DND-41 (cell line): ENCODE measurements around the gene FAM228B.

Source experiments
- ATAC-seq: fragments of 200-7000 bp; cut with Tn5 transposase; 3 replicates; pipeline ENCODE4 v1.9.1; 2021; ENCODE audit warnings: low read depth; ENCODE audit not compliant: insufficient read depth
- DNase-seq: peaks from one replicate; pipeline ENCODE4 v3.0.0-alpha.2; 2020
- H2AFZ ChIP-seq: 2 replicates; pipeline ENCODE4 v1.6.0; 2012; ENCODE audit warnings: low read depth, low read length
- H3K27ac ChIP-seq: 2 replicates; pipeline ENCODE4 v1.5.1; 2012; ENCODE audit warnings: low read length, inconsistent platforms
- H3K27me3 ChIP-seq: fragments of 200-600 bp; sonication (generic); 2 replicates; pipeline ENCODE4 v1.6.0; 2012; ENCODE audit warnings: low read length, mild to moderate bottlenecking, inconsistent platforms; ENCODE audit not compliant: insufficient read depth, poor library complexity
- H3K36me3 ChIP-seq: 2 replicates; pipeline ENCODE4 v1.5.1; 2012; ENCODE audit warnings: low read length, inconsistent platforms; ENCODE audit not compliant: insufficient read depth
- H3K4me1 ChIP-seq: 2 replicates; pipeline ENCODE4 v1.5.1; 2012; ENCODE audit warnings: mild to moderate bottlenecking, low read length; ENCODE audit not compliant: insufficient read depth
- H3K4me2 ChIP-seq: 2 replicates; pipeline ENCODE4 v1.6.0; 2012; ENCODE audit warnings: mild to moderate bottlenecking, moderate library complexity, low read length, inconsistent platforms; ENCODE audit not compliant: insufficient read depth
- H3K4me3 ChIP-seq, 2 experiments: fragments of 200-600 bp in 1 of 2; shearing (Covaris generic) in 1 of 2; 2 replicates each; pipeline ENCODE4 v1.5.1; 2012 to 2016; ENCODE audit warnings: inconsistent platforms in 2 of 2, low read length in 2 of 2, mild to moderate bottlenecking in 2 of 2, low read depth in 1 of 2, moderate library complexity in 1 of 2
- H3K79me2 ChIP-seq: 2 replicates; pipeline ENCODE4 v1.6.0; 2012; ENCODE audit warnings: low read length, inconsistent platforms; ENCODE audit not compliant: insufficient read depth
- H3K9ac ChIP-seq: 2 replicates; pipeline ENCODE4 v1.6.0; 2012; ENCODE audit warnings: low read depth, mild to moderate bottlenecking, inconsistent platforms, low read length, moderate library complexity
- H3K9me3 ChIP-seq: 2 replicates; pipeline ENCODE4 v1.5.1; 2012; ENCODE audit warnings: low read length, moderate library complexity, mild to moderate bottlenecking, inconsistent platforms; ENCODE audit not compliant: insufficient read depth, severe bottlenecking
- H4K20me1 ChIP-seq: 2 replicates; pipeline ENCODE4 v1.6.0; 2012; ENCODE audit warnings: low read length; ENCODE audit not compliant: insufficient read depth
- CTCF ChIP-seq: IDR thresholded peaks from 2 replicates; pipeline ENCODE4 v1.5.1; 2012; ENCODE audit warnings: borderline replicate concordance, low read length, moderate library complexity, mild to moderate bottlenecking; ENCODE audit not compliant: poor library complexity, severe bottlenecking; ENCODE audit errors: extremely low read depth
- EZH2 ChIP-seq: IDR thresholded peaks from 3 replicates; pipeline ENCODE4 v1.6.1; 2012; ENCODE audit warnings: borderline replicate concordance, low read depth, mild to moderate bottlenecking, moderate library complexity, low read length, inconsistent platforms; ENCODE audit not compliant: severe bottlenecking

FAM228B gene

GRCh38 chr2:24075915-24076848 lies 47.1 kb upstream of the FAM228B start, which contains the start of gene SF3B6:
Gene SF3B6, minus strand, starts transcription at chr2:24076326. Its CDS starts 97 bp downstream, at chr2:24076229.
- peak within 1 kb of the TSS; percentile 98 for H2AFZ ChIP-seq
- H3K9ac ChIP-seq: peak within 1 kb of the TSS; percentile 81
- peak within 1 kb of the TSS; percentile 91 to 96 for H3K4me3 ChIP-seq

GRCh38 chr2:24076849-24077534 lies 46.3 kb upstream of the FAM228B start:
- H3K9ac ChIP-seq: peak overlapping the region; percentile 81
- ATAC-seq (no peak; the same call in 2 of the 3 replicates), DNase-seq (peak; percentile 15)
- peak overlapping the region; percentile 78 for H3K4me2 ChIP-seq
- peaks cover 3% of the 10 kb centered on the region; the same call in 1 of the 2 replicates for H4K20me1 ChIP-seq
- peak overlapping the region; percentile 94; the same call in 1 of the 2 replicates for H3K27ac ChIP-seq
- peak overlapping the region; percentile 91 to 96; a peak in 3 of 4 replicates for H3K4me3 ChIP-seq
- H2AFZ ChIP-seq: peak overlapping the region; percentile 98
- TF ChIP-seq CTCF (no peak), EZH2 (no peak)
- peaks cover 41% of the 10 kb centered on the region for H3K4me1 ChIP-seq
- H3K27me3 ChIP-seq: no peaks in the 10 kb centered on the region
- H3K9me3 ChIP-seq: no peaks in the 10 kb centered on the region
- peaks cover 23% of the 10 kb centered on the region for H3K36me3 ChIP-seq
- H3K79me2 ChIP-seq: peaks cover 42% of the 10 kb centered on the region

More at GRCh38 chr2:24075915-24076848, 47.1 kb upstream of the FAM228B start, which contains the start of gene SF3B6:
- Histone ChIP-seq H3K27ac (peak within 1 kb of the TSS; percentile 94), H3K79me2 (peaks cover 50% of the 10 kb centered on the region), H3K4me2 (peak within 1 kb of the TSS; percentile 78), H4K20me1 (peaks cover 3% of the 10 kb centered on the region; the same call in 1 of the 2 replicates), H3K4me1 (peaks cover 41% of the 10 kb centered on the region), H3K9me3 (no peaks in the 10 kb centered on the region), H3K27me3 (no peaks in the 10 kb centered on the region), H3K36me3 (peaks cover 28% of the 10 kb centered on the region)
- DNase-seq (peak; percentile 99), ATAC-seq (peak; percentile 96)
- no peak for TF ChIP-seq CTCF
- TF ChIP-seq EZH2: no peak

GRCh38 chr2:24077535-24077877 lies 45.8 kb upstream of the FAM228B start:
- Histone ChIP-seq H3K4me2 (peak overlapping the region; percentile 78), H3K4me3 (peak overlapping the region; percentile 91 to 96; a peak in 3 of 4 replicates), H3K4me1 (peaks cover 41% of the 10 kb centered on the region), H3K27me3 (no peaks in the 10 kb centered on the region), H2AFZ (peak overlapping the region; percentile 98), H3K36me3 (peaks cover 19% of the 10 kb centered on the region), H4K20me1 (peaks cover 3% of the 10 kb centered on the region; the same call in 1 of the 2 replicates), H3K79me2 (peaks cover 37% of the 10 kb centered on the region), H3K27ac (no peak overlapping the region), H3K9me3 (no peaks in the 10 kb centered on the region), H3K9ac (peak overlapping the region; percentile 81)
- ATAC-seq: no peak
- DNase-seq: no peak
- TF ChIP-seq CTCF (no peak), EZH2 (no peak)
